ENCODE results near the gene COL16A1. TPM values are rescaled to one million over a fixed set of nuclear protein-coding genes. Genes with fewer than 3 reads are reported as not detected.

Gene COL16A1
- polyA plus RNA-seq, 3 donors, result 0.13 TPM; not detected in 2

- TF ChIP-seq CTCF (IDR thresholded peaks at IDR 0.05), result no peak
Measured at GRCh38 chr1:31679091-31679490, 24.7 kb downstream of the COL16A1 start.

GRCh38 chr1:31678681-31679080 is 25.1 kb downstream of the COL16A1 start:
- intact Hi-C loops (cut with micrococcal nuclease), result no loop called here
- no peak overlapping the region for H3K9ac ChIP-seq (ENCODE audit: insufficient read depth, low read length, poor library complexity, severe bottlenecking)
- no peaks in the 10 kb centered on the region for H4K20me1 ChIP-seq (ENCODE audit: insufficient read depth, low read length)
- Mint-ChIP-seq H3K27me3 (ENCODE audit: low read depth in 3 of 3) (peaks cover 2 to 14% (median 8%) of the 10 kb centered on the region in 3 donors), H3K9me3 (no peaks in the 10 kb centered on the region), H3K36me3 (no peaks in the 10 kb centered on the region), H3K4me3 (no peak overlapping the region), H3K4me1 (no peaks in the 10 kb centered on the region), H3K27ac (no peak overlapping the region)
- H3K79me2 ChIP-seq (ENCODE audit: insufficient read depth, low read length), result no peaks in the 10 kb centered on the region
- H3K27me3 ChIP-seq (ENCODE audit: control insufficient read depth in 2 of 2, insufficient read depth in 2 of 2, low read length in 2 of 2), result no peaks in the 10 kb centered on the region
- WGBS (ENCODE audit: insufficient coverage), result 100% methylated on average over 4 of the region's 4 CpGs
- H3K36me3 ChIP-seq (replicated peaks in 1 of 2; ENCODE audit: control insufficient read depth in 1 of 2, insufficient read depth in 2 of 2, low read length in 2 of 2), result no peaks in the 10 kb centered on the region
- no peaks in the 10 kb centered on the region for H3K4me1 ChIP-seq (ENCODE audit: control insufficient read depth in 1 of 2, insufficient read depth in 2 of 2, low read length in 2 of 2)
- H3K9me3 ChIP-seq (replicated peaks in 1 of 2; ENCODE audit: control insufficient read depth in 1 of 2, insufficient read depth in 1 of 2, low read length in 2 of 2), result no peaks in the 10 kb centered on the region
- no peak for DNase-seq
- TF ChIP-seq CTCF (IDR thresholded peaks at IDR 0.05), result no peak
- no peak overlapping the region for H3K27ac ChIP-seq (ENCODE audit: low read depth in 1 of 2, low read length in 2 of 2)
- H3K4me2 ChIP-seq (replicated peaks; ENCODE audit: extremely low read depth, low read length, poor library complexity, severe bottlenecking), result no peak overlapping the region
- H2AFZ ChIP-seq (ENCODE audit: insufficient read depth, low read depth, low read length, poor library complexity, severe bottlenecking), result no peak overlapping the region
- no peak overlapping the region for H3K4me3 ChIP-seq (replicated peaks in 1 of 3; ENCODE audit: low read depth in 2 of 3, low read length in 3 of 3)

More at GRCh38 chr1:31679091-31679490, 24.7 kb downstream of the COL16A1 start:
- Mint-ChIP-seq H3K4me1 (no peaks in the 10 kb centered on the region), H3K4me3 (no peak overlapping the region), H3K27ac (no peak overlapping the region), H3K9me3 (no peaks in the 10 kb centered on the region), H3K27me3 (ENCODE audit: low read depth in 3 of 3) (peaks cover 2 to 14% (median 8%) of the 10 kb centered on the region in 3 donors), H3K36me3 (no peaks in the 10 kb centered on the region)
- Histone ChIP-seq H3K9me3 (replicated peaks in 1 of 2; ENCODE audit: control insufficient read depth in 1 of 2, insufficient read depth in 1 of 2, low read length in 2 of 2) (no peaks in the 10 kb centered on the region), H3K27ac (ENCODE audit: low read depth in 1 of 2, low read length in 2 of 2) (no peak overlapping the region), H3K36me3 (replicated peaks in 1 of 2; ENCODE audit: control insufficient read depth in 1 of 2, insufficient read depth in 2 of 2, low read length in 2 of 2) (no peaks in the 10 kb centered on the region), H3K9ac (ENCODE audit: insufficient read depth, low read length, poor library complexity, severe bottlenecking) (no peak overlapping the region), H3K79me2 (ENCODE audit: insufficient read depth, low read length) (no peaks in the 10 kb centered on the region), H2AFZ (ENCODE audit: insufficient read depth, low read depth, low read length, poor library complexity, severe bottlenecking) (no peak overlapping the region), H3K4me2 (replicated peaks; ENCODE audit: extremely low read depth, low read length, poor library complexity, severe bottlenecking) (no peak overlapping the region), H3K4me3 (replicated peaks in 1 of 3; ENCODE audit: low read depth in 2 of 3, low read length in 3 of 3) (no peak overlapping the region), H4K20me1 (ENCODE audit: insufficient read depth, low read length) (no peaks in the 10 kb centered on the region), H3K4me1 (ENCODE audit: control insufficient read depth in 1 of 2, insufficient read depth in 2 of 2, low read length in 2 of 2) (no peaks in the 10 kb centered on the region), H3K27me3 (ENCODE audit: control insufficient read depth in 2 of 2, insufficient read depth in 2 of 2, low read length in 2 of 2) (no peaks in the 10 kb centered on the region)
- DNase-seq, result no peak
- WGBS (ENCODE audit: insufficient coverage), result 45% methylated on average over 2 of the region's 2 CpGs
- intact Hi-C loops (cut with micrococcal nuclease), result no loop called here

Measured in CD14-positive monocyte (primary cell).